GM21423 (cell line): ENCODE results near the gene PLA2G7.

ENCODE experiments used
- ATAC-seq: cut with Tn5 transposase; IDR thresholded peaks from one replicate; pipeline ENCODE4 v1.9.1; 2021; ENCODE audit warnings: mild to moderate bottlenecking, moderate library complexity; ENCODE audit not compliant: unreplicated experiment

The PLA2G7 gene

DNA sequence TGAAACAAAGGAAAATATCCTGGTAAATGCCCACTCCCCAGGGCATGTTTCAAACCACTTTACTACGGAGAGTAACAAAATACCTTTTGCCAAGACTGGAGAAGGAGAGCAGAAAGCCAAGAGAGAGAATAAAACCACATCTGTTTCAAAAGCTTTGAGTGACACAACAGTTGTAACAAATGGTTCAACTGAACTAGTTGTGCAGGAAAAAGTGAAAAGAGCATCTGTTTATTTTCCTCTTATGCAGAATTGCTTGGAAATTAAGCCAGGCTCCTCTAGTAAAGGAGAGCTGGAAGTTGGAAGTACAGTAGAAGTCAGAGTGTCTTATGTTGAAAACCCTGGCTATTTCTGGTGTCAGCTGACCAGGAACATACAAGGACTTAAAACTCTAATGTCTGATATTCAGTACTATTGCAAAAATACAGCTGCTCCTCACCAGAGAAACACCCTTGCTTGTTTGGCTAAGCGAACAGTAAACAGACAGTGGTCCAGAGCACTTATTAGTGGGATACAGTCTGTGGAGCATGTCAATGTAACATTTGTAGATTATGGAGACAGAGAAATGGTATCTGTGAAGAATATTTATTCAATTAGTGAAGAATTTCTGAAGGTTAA lies 44.9 kb downstream of the PLA2G7 start:
- no peak for ATAC-seq

DNA sequence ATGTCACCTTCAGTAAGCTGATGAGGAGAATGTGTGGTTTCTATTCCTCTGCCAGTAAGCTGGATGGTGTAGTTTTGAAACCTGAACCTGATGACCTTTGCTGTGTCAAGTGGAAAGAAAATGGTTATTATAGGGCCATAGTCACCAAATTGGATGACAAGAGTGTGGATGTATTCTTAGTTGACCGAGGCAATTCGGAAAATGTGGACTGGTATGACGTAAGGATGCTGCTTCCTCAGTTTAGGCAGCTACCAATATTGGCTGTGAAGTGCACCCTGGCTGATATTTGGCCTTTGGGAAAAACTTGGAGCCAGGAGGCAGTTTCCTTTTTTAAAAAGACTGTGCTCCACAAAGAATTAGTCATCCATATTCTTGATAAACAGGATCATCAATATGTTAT lies 45.5 kb downstream of the PLA2G7 start:
- no peak for ATAC-seq

DNA sequence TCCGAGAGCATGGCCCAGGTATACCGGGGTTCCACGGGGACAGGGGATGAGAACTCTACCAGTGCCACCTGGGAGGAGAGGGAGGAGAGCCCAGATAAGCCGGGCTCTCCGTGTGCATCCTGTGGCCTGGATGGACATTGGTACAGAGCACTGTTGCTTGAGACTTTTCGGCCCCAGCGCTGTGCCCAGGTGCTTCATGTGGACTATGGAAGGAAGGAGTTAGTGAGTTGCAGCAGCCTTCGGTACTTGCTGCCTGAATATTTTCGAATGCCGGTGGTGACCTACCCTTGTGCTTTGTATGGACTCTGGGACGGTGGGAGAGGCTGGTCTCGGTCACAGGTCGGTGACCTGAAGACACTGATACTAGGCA lies 46.2 kb downstream of the PLA2G7 start:
- ATAC-seq, result no peak

DNA sequence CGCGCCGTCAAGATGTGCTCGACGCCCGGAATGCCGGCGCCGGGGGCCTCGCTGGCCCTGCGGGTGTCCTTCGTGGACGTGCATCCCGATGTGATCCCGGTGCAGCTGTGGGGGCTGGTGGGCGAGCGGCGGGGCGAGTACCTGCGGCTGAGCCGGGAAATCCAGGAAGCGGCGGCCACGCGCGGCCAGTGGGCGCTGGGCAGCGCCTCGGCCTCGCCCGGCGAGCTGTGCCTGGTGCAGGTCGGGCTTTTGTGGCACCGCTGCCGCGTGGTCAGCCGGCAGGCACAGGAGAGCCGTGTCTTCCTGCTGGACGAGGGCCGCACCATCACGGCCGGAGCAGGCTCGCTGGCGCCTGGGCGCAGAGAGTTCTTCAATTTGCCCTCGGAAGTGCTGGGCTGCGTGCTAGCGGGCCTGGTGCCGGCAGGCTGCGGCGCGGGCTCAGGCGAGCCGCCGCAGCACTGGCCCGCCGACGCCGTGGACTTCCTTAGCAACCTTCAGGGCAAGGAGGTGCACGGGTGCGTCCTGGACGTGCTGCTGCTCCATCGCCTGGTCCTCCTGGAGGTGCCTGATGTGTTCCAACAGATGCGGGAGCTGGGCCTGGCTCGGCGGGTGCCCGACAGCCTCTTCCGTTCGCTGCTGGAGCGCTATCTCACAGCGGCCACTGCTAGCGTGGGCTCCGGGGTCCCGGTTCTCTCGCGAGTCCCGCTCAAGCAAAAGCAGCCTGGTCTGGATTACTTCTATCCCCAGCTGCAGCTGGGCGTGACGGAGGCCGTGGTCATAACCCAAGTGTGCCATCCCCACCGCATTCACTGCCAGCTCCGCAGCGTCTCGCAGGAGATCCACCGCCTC lies 46.8 kb downstream of the PLA2G7 start:
- ATAC-seq, result no peak

DNA sequence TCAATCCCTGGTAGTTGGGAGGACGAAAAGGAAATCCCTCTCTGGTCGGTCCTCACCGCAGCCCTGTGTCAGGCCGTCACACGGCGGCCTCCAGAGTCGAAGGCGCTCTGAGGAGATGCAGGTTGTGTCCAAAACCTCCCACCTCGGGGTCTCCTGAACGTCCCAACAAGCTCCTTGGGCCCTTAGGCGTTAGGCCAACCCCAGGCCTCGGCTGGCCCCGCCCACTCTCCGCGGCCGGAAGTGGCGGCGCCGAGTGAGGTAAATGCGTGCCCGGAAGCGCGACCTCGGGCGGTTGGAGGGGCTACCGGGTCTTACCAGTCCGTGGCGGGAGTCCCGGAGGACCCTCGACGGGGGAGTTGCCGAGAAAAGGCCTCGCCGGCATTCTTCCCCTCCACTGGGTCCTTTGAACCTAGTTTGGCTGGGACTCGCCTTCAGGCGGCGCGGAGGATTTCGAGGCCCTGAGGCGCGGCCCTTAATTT lies 47.5 kb downstream of the PLA2G7 start, which contains the start of gene TDRD6:
TSS of gene TDRD6 (plus strand) at position 267 of the 479 bp plus-strand sequence. CDS start 244 bp downstream, outside the sequence.
- ATAC-seq, result no peak

DNA sequence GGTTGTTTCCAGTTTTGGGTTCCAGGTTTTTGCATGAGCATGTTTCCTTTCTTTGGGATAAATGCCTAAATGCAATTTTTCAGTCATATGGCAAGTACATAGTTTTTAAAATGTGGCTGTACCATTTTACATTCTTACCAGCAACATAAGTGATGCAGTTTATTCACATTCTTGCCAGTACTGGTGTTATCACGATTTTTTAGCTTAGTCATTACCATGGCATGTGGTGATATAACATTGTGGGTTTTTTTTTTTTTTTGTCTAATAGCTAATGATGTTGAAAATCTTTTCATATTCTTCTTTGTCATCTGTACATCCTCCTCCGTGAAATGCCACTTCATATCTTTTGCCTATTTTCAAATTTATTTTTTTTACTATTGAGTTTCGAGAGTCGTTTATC lies 50.4 kb downstream of the PLA2G7 start:
- no peak for ATAC-seq

DNA sequence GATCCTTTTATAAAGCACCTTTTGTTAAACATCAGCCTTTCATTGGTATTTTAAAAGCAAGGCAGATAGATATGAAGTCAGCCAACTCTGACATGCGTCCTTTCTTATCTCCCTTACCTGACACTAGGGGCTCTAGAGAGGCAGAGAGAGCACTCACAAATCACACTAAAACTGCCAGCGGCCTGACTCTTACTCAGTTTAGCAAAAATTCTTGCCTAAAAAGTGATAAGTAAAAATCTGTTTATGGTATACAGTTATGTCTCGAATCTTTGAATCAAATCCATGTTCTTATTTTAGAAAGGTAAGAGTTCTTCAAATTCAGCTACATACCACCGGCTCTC lies 57.9 kb downstream of the PLA2G7 start:
- ATAC-seq, result no peak

DNA sequence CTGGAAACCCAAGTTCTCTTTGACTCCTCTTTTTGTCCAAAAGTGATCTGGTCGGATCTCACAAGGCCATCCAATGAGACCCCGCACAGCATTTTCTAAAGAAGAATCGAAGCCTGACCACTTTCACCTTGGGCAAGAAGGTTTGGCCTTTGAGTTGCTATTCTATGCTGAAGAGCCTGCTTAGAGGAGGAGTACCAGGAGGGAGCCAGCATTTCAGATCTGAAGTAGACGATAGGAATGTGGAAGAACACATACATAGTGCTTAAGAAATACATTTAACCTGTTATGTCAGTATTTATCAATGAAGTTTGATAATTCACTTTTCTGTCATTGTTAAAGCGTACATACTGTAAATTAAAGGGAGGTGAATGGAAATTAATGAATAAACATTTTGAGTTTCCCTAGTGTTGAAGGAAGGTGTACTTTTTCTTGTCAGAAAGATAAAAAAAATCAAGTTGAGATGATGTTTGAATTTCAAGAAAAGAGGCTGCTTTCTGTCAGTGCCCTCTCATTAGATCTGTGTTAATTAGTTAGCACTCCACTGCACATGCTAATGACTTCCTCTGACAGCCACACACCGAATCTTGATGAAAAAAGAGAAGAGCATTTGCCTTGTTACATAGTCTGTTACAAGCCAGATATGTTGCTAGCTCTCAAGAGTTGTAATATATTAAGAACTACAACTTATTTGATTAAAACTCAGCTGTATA lies 58.4 kb downstream of the PLA2G7 start:
- ATAC-seq, result no peak

DNA sequence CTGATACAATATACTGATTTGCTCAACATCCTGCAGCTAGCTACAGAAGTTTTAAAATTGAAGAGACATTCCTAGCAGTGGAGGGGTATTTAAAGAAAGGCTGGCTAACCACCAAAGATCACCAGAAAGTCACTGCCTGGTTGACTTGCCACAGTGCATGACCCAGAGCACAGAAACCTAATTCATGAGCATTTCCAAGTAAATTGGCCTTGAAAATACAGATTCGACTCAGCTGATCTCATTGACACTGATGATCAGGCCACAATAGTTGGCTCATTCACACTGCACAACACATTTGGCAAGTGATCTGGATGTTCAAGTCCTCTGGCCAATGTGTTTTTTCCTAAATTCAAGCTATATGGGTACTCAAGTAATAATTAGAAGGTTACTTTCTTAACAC lies 60.8 kb downstream of the PLA2G7 start:
- no peak for ATAC-seq

DNA sequence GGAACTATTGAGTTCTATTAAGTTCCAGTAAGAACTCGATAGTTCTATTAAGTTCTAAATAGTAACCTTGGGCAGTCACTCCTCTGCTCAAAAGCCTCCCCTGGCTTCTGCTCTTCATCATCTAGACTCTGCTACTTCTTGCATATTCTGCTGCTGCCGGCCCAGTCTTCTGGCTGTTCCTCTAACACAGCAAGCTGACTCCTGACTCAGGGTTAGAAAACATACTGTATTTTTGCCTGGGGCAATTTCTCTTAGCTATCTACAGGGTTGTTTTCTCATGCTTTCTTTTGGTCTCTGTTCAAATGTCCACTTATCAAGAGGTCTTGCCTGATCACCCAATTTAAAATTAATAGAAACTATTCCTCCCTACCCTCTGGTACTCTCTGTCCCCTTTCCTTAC lies 67.8 kb downstream of the PLA2G7 start:
- no peak for ATAC-seq

DNA sequence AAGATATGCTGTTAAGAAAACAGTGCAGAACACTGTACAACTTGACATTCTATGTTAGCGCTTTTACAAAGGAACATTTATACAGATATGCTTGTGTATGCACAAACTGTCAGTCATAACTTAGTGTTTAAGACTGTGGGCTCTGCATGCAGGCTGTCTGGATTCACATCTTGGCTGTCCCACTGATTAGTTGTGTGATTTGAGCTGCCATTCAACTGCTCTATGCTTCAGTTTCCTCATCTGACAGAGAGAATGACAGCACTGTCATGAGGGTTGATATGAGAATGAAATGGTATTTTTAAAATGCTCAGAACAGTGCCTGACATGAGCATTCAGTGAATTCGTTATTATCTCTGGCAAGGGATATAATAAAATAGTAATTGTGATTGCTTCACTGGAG lies 73.7 kb downstream of the PLA2G7 start:
- ATAC-seq, result no peak

DNA sequence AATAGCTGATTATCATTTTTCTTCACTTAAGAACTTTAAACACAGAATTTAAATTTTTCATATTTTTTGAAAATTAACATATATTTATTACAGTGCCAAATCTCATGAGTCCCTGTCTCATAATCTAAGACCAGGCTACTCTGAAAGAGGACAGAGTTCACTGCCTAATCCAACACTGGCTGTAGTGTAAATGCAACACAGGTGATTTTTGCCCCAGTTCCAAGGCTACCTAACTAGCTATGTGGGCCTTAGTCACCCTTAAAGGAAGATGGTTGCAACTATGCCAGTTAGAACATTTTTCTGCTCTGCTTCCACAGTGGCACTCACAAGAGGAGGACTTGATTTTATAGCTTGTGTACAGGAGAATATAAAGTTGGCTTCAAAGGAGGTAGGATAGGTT lies 77.5 kb downstream of the PLA2G7 start:
- no peak for ATAC-seq

DNA sequence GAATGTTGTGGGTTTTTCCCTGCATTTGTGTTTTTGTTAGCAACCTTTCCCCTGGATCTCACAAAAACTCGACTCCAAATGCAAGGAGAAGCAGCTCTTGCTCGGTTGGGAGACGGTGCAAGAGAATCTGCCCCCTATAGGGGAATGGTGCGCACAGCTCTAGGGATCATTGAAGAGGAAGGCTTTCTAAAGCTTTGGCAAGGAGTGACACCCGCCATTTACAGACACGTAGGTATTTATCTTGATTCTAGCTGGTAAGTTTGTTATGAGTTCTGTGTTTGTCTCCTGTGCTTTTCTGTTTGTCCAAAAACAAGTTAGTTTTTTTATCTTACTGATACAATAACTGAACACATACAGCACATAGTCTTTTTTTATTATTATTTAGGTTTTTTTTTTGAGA lies 79.4 kb downstream of the PLA2G7 start:
- no peak for ATAC-seq
